Measurements from ENCODE around the gene GARIN5B. TPM values are rescaled to one million over a fixed set of nuclear protein-coding genes. Genes with fewer than 3 reads are reported as not detected.

The GARIN5B gene
- polyA plus RNA-seq, 1 of the 3 experiments (the other 2 are of a cell fraction) = not detected

DNA sequence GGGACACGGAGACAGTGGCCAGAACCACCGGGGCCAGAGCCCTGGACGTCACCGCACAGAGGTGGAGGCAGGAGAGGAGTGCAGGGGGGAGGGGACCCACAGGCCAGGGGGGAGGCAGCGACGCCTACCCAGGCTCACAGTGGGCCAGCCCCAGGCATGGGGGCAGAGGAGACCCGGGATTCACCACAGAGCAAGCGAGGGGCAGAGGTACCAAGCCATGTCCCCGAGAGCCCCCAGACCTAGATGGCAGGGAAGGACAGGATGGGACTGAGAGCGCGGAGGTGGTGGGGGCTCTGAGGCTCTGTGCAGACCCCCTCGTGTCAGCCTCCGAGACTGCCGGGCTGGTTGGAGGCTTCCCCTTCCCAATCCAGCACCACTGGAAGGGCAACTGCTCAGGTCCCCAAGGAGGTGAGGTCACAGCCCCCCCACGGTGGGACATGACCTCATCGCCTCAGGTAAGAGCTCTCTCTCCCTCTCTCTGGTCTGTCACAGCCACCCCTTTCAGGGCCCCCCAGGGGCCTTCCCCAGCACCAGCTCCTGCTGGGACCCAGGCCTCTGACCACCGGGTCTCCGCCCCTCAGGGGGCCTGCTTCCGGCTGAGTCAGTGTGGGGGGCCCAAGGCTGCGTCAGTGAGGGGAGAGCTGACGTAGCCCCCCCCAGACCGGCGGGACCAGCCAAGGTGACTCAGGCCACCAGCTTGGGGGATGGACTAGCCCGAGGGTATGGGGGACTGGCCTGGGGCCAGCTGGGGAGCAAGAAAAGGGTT lies 9.4 kb upstream of the GARIN5B start:
- Histone ChIP-seq H3K4me3 (ENCODE audit: low read depth in 2 of 2, low read length in 1 of 2) (no peak overlapping the region), H3K27me3 (ENCODE audit: insufficient read depth) (no peaks in the 10 kb centered on the region), H3K27ac (ENCODE audit: low read depth in 2 of 2, low read length in 1 of 2) (peak overlapping the region in 1 of 2 experiments; percentile 38; a peak in 1 of 4 replicates), H2AFZ (ENCODE audit: low read depth) (no peak overlapping the region), H3K4me1 (ENCODE audit: control insufficient read depth in 1 of 2, insufficient read depth in 2 of 2, low read depth in 1 of 2, low read length in 1 of 2) (peaks cover 26 to 28% of the 10 kb centered on the region in 2 experiments; a peak in 3 of 4 replicates), H3K36me3 (replicated peaks in 1 of 2; ENCODE audit: control insufficient read depth in 1 of 2, insufficient read depth in 2 of 2, low read length in 1 of 2) (no peaks in the 10 kb centered on the region), H3K9me3 (no peaks in the 10 kb centered on the region), H3K9ac (peak overlapping the region; percentile 34; the same call in 1 of the 2 replicates), H3K79me2 (ENCODE audit: insufficient read depth) (peaks cover 14% of the 10 kb centered on the region), H3K4me2 (peak overlapping the region; percentile 60; the same call in 1 of the 2 replicates), H3F3A (replicated peaks; ENCODE audit: insufficient read depth) (peaks cover 20% of the 10 kb centered on the region), H3K9me2 (no peaks in the 10 kb centered on the region), H4K20me1 (ENCODE audit: insufficient read depth) (no peaks in the 10 kb centered on the region)
- 49% methylated on average over 21 of the region's 24 CpGs for WGBS (ENCODE audit: low lambda C conversion rate)
- POLR2A ChIA-PET = interaction anchor here (1.0 kb wide), 1 partner anchor 35 kb away, joined by 3 read pairs; the partner anchor contains the start of gene UBE2S
- TF ChIP-seq POLR2AphosphoS5 (IDR thresholded peaks at IDR 0.05; ENCODE audit: low read depth, low read length) (no peak), NFIC (IDR thresholded peaks at IDR 0.05; ENCODE audit: borderline replicate concordance) (0 out of 2 replicates have a peak, but pooled peaks have one; percentile 46), EP300 (IDR thresholded peaks at IDR 0.05; ENCODE audit: borderline replicate concordance in 1 of 2, low read depth in 1 of 2, low read length in 1 of 2) (peak in 1 of 2 experiments; percentile 49; a peak in 1 of 4 replicates), FOSL2 (IDR thresholded peaks at IDR 0.05; ENCODE audit: borderline replicate concordance, low read depth) (peak; percentile 45; the same call in 1 of the 2 replicates), GATA2 (CRISPR knock-in tag; IDR thresholded peaks at IDR 0.05) (no peak)
- DNase-seq = peak; percentile 64
- CTCF ChIA-PET = interaction anchor here (0.6 to 3.1 kb wide), 4 partner anchors 11 to 250 kb away, joined by 3 to 12 read pairs (median 3); partner anchors contain the start of gene TMEM238

DNA sequence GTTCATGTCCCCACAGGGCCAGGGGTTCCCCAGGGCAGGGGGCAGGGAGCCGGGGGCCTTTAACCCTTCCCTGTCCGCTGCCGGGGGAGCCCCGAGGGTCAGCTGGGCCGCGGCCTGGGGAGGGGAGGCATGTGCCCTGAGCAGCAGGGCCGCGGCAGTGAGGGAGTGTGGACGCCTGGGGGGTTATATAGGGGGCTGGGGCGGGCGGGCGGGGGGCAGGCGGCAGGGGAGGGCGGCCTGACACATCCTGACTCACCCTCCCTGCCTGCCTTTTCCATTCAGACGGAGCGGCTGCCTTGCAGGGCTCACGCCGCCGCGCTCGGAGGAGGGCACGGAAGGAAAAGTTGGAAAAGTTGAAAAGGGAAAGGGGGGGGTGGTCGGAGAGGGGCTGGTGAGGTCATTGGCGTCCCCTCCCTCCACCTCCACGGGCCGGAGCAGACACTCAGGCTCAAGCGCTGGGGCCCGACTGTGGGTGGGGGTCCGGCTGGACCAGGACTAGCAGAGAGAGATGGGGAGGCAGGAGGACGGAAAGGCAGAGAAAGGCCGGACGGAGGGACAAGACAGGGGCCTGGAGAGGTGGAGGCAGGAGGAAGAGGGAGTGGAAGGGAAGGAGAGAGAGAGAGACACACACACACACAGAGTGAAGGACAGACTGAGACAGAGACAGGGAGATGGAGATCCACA lies 7.4 kb upstream of the GARIN5B start, which contains the start of gene IL11:
TSS of gene IL11 (minus strand) at position 159 of the 684 bp plus-strand sequence. CDS start at position 6, 153 bp downstream.
- Histone ChIP-seq H3K4me2 (peak within 1 kb of the TSS; percentile 97), H3K36me3 (replicated peaks in 1 of 2; ENCODE audit: control insufficient read depth in 1 of 2, insufficient read depth in 2 of 2, low read length in 1 of 2) (peaks cover 0 to 4% of the 10 kb centered on the region in 2 experiments), H3K27me3 (ENCODE audit: insufficient read depth) (no peaks in the 10 kb centered on the region), H3F3A (replicated peaks; ENCODE audit: insufficient read depth) (peaks cover 20% of the 10 kb centered on the region), H3K9me2 (no peaks in the 10 kb centered on the region), H3K79me2 (ENCODE audit: insufficient read depth) (peaks cover 14% of the 10 kb centered on the region), H4K20me1 (ENCODE audit: insufficient read depth) (no peaks in the 10 kb centered on the region), H3K27ac (ENCODE audit: low read depth in 2 of 2, low read length in 1 of 2) (peak within 1 kb of the TSS; percentile 11 to 88; a peak in 3 of 4 replicates), H3K4me3 (ENCODE audit: low read depth in 2 of 2, low read length in 1 of 2) (peak within 1 kb of the TSS; percentile 57 to 79), H2AFZ (ENCODE audit: low read depth) (peak within 1 kb of the TSS; percentile 87), H3K4me1 (ENCODE audit: control insufficient read depth in 1 of 2, insufficient read depth in 2 of 2, low read depth in 1 of 2, low read length in 1 of 2) (peaks cover 26 to 28% of the 10 kb centered on the region in 2 experiments; a peak in 3 of 4 replicates), H3K9me3 (no peaks in the 10 kb centered on the region), H3K9ac (peak within 1 kb of the TSS; percentile 92)
- CTCF ChIA-PET = interaction anchor here (1.7 to 2.5 kb wide), 2 partner anchors 13 to 78 kb away, joined by 6 to 8 read pairs; partner anchors contain the start of gene TMEM238
- no peak for DNase-seq
- POLR2A ChIA-PET = interaction anchor here (0.6 to 2.8 kb wide), 2 partner anchors 27 to 37 kb away, joined by 4 to 14 read pairs; partner anchors contain the start of gene UBE2S
- WGBS (ENCODE audit: low lambda C conversion rate) = 8% methylated on average over 32 of the region's 32 CpGs
- TF ChIP-seq FOXM1 (IDR thresholded peaks at IDR 0.05; ENCODE audit: low read depth) (no peak), MXI1 (IDR thresholded peaks at IDR 0.05; ENCODE audit: low read depth, low read length) (no peak), EP300 (IDR thresholded peaks at IDR 0.05; ENCODE audit: borderline replicate concordance in 1 of 2, low read depth in 1 of 2, low read length in 1 of 2) (no peak; a peak in 1 of 4 replicates), SMC3 (IDR thresholded peaks at IDR 0.05; ENCODE audit: low read depth, low read length) (no peak), NRF1 (IDR thresholded peaks at IDR 0.05; ENCODE audit: low read depth, low read length) (no peak), RFX5 (IDR thresholded peaks at IDR 0.05; ENCODE audit: low read length) (no peak), MEF2A (IDR thresholded peaks at IDR 0.05; ENCODE audit: borderline replicate concordance, low read depth) (no peak), RAD21 (IDR thresholded peaks at IDR 0.05; ENCODE audit: low read length) (no peak), NFIC (IDR thresholded peaks at IDR 0.05; ENCODE audit: borderline replicate concordance) (no peak), RCOR1 (IDR thresholded peaks at IDR 0.05; ENCODE audit: low read length) (no peak), TAF1 (IDR thresholded peaks at IDR 0.05; ENCODE audit: borderline replicate concordance, low read depth, low read length) (no peak), TEAD4 (IDR thresholded peaks at IDR 0.05; ENCODE audit: borderline replicate concordance, insufficient read depth) (no peak), SIN3A (IDR thresholded peaks at IDR 0.05; ENCODE audit: borderline replicate concordance, low read depth, low read length) (no peak), FOSL2 (IDR thresholded peaks at IDR 0.05; ENCODE audit: borderline replicate concordance, low read depth) (peak; percentile 47; the same call in 1 of the 2 replicates), ELF1 (IDR thresholded peaks at IDR 0.05) (no peak)
- TF ChIP-seq, protein P1, sequence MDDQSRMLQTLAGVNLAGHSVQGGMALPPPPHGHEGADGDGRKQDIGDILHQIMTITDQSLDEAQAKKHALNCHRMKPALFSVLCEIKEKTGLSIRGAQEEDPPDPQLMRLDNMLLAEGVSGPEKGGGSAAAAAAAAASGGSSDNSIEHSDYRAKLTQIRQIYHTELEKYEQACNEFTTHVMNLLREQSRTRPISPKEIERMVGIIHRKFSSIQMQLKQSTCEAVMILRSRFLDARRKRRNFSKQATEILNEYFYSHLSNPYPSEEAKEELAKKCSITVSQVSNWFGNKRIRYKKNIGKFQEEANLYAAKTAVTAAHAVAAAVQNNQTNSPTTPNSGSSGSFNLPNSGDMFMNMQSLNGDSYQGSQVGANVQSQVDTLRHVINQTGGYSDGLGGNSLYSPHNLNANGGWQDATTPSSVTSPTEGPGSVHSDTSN (IDR thresholded peaks at IDR 0.05) = no peak
- TF ChIP-seq, protein P2, sequence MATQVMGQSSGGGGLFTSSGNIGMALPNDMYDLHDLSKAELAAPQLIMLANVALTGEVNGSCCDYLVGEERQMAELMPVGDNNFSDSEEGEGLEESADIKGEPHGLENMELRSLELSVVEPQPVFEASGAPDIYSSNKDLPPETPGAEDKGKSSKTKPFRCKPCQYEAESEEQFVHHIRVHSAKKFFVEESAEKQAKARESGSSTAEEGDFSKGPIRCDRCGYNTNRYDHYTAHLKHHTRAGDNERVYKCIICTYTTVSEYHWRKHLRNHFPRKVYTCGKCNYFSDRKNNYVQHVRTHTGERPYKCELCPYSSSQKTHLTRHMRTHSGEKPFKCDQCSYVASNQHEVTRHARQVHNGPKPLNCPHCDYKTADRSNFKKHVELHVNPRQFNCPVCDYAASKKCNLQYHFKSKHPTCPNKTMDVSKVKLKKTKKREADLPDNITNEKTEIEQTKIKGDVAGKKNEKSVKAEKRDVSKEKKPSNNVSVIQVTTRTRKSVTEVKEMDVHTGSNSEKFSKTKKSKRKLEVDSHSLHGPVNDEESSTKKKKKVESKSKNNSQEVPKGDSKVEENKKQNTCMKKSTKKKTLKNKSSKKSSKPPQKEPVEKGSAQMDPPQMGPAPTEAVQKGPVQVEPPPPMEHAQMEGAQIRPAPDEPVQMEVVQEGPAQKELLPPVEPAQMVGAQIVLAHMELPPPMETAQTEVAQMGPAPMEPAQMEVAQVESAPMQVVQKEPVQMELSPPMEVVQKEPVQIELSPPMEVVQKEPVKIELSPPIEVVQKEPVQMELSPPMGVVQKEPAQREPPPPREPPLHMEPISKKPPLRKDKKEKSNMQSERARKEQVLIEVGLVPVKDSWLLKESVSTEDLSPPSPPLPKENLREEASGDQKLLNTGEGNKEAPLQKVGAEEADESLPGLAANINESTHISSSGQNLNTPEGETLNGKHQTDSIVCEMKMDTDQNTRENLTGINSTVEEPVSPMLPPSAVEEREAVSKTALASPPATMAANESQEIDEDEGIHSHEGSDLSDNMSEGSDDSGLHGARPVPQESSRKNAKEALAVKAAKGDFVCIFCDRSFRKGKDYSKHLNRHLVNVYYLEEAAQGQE (IDR thresholded peaks at IDR 0.05; ENCODE audit: low read depth, low read length) = no peak
- TF ChIP-seq, protein P3, sequence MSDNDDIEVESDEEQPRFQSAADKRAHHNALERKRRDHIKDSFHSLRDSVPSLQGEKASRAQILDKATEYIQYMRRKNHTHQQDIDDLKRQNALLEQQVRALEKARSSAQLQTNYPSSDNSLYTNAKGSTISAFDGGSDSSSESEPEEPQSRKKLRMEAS (IDR thresholded peaks at IDR 0.05; ENCODE audit: low read depth) = peak; percentile 49; the same call in 1 of the 2 replicates
